Stimulated activated memory B cell treated with anti-CD40 and anti-IgM and Interleukin-4, amounts not matched to agents 10 μg/mL and 1 μg/mL and 100 μg/mL, for 72 hours (primary cell): ENCODE measurements around the gene ACADM.
"Not testable (repeated sequence)": the region's sequence is repeated elsewhere in the genome, so short reads cannot be mapped to it uniquely, and the experiment has no call there.

Experiments
- ATAC-seq: fragments of 150-1000 bp; cut with Tn5 transposase; 2 replicates; pipeline ENCODE4 v1.10.0; 2021
- H3K27ac Mint-ChIP-seq: one replicate; pipeline ENCODE4 v1.8.0; 2022; ENCODE audit warnings: mild to moderate bottlenecking, mixed read lengths
- H3K27me3 Mint-ChIP-seq: one replicate; pipeline ENCODE4 v1.8.0; 2022; ENCODE audit warnings: mixed read lengths
- H3K36me3 Mint-ChIP-seq: one replicate; pipeline ENCODE4 v1.8.0; 2022; ENCODE audit warnings: mixed read lengths
- H3K4me1 Mint-ChIP-seq: one replicate; pipeline ENCODE4 v1.8.0; 2022; ENCODE audit warnings: mixed read lengths
- H3K4me3 Mint-ChIP-seq: one replicate; pipeline ENCODE4 v1.8.0; 2022; ENCODE audit warnings: mild to moderate bottlenecking, moderate library complexity, mixed read lengths
- H3K9me3 Mint-ChIP-seq: one replicate; pipeline ENCODE4 v1.8.0; 2022; ENCODE audit warnings: mixed read lengths

Gene ACADM

GRCh38 chr1:75771978-75772377 lies 47.5 kb downstream of the ACADM start:
- Mint-ChIP-seq H3K27me3 (no peaks in the 10 kb centered on the region), H3K27ac (no peak overlapping the region), H3K4me1 (peaks cover 5% of the 10 kb centered on the region), H3K9me3 (no peaks in the 10 kb centered on the region), H3K36me3 (peaks cover 24% of the 10 kb centered on the region), H3K4me3 (no peak overlapping the region)
- ATAC-seq: no peak

DNA sequence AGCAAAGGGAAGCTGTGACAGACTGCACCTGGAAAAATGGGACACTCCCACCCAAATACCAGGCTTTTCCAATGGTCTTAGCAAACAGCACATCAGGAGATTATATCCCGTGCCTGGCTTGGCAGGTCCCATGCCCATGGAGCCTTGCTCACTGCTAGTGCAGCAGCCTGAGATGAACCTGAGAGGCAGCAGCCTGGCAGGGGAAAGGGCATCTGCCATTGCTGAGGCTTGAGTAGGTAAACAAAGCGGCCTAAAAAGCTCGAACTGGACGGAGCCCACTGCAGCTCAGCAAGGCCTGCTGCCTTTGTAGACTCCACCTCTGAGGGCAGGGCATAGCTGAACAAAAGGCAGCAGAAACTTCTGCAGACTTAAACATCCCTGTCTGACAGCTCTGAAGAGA lies 53.3 kb downstream of the ACADM start:
- H3K27ac Mint-ChIP-seq, H3K9me3 Mint-ChIP-seq, ATAC-seq, H3K4me3 Mint-ChIP-seq, H3K27me3 Mint-ChIP-seq: not testable (repeated sequence)
- Mint-ChIP-seq H3K4me1 (peaks cover 32% of the 10 kb centered on the region), H3K36me3 (peaks cover 62% of the 10 kb centered on the region)

DNA sequence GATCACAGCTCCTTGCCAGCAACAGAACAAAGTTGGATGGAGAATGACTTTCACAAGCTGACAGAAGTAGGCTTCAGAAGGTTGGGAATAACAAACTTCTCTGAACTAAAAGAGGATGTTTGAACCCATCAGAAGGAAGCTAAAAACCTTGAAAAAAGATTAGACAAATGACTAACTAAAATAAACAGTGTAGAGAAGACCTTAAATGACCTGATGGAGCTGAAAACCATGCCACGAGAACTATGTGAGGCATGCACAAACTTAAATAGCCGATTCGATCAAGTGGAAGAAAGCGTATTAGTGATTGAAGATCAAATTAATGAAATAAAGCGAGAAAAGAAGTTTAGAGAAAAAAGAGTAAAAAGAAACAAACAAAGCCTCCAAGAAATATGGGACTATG lies 54.2 kb downstream of the ACADM start:
- peak overlapping the region; percentile 9 for H3K27ac Mint-ChIP-seq
- peaks cover 61% of the 10 kb centered on the region for H3K36me3 Mint-ChIP-seq
- ATAC-seq, H3K9me3 Mint-ChIP-seq, H3K4me3 Mint-ChIP-seq, H3K27me3 Mint-ChIP-seq: not testable (repeated sequence)
- peaks cover 32% of the 10 kb centered on the region for H3K4me1 Mint-ChIP-seq

GRCh38 chr1:75780183-75780582 lies 55.7 kb downstream of the ACADM start:
- not testable (repeated sequence) for H3K27me3 Mint-ChIP-seq, ATAC-seq, H3K4me3 Mint-ChIP-seq, H3K9me3 Mint-ChIP-seq, H3K27ac Mint-ChIP-seq
- H3K36me3 Mint-ChIP-seq: peaks cover 47% of the 10 kb centered on the region
- H3K4me1 Mint-ChIP-seq: peaks cover 34% of the 10 kb centered on the region

GRCh38 chr1:75783920-75784319 lies 59.4 kb downstream of the ACADM start:
- not testable (repeated sequence) for H3K27me3 Mint-ChIP-seq, ATAC-seq, H3K9me3 Mint-ChIP-seq
- H3K4me3 Mint-ChIP-seq: peak overlapping the region; percentile 99
- H3K27ac Mint-ChIP-seq: peak overlapping the region; percentile 99
- peaks cover 59% of the 10 kb centered on the region for H3K4me1 Mint-ChIP-seq
- H3K36me3 Mint-ChIP-seq: peaks cover 45% of the 10 kb centered on the region

DNA sequence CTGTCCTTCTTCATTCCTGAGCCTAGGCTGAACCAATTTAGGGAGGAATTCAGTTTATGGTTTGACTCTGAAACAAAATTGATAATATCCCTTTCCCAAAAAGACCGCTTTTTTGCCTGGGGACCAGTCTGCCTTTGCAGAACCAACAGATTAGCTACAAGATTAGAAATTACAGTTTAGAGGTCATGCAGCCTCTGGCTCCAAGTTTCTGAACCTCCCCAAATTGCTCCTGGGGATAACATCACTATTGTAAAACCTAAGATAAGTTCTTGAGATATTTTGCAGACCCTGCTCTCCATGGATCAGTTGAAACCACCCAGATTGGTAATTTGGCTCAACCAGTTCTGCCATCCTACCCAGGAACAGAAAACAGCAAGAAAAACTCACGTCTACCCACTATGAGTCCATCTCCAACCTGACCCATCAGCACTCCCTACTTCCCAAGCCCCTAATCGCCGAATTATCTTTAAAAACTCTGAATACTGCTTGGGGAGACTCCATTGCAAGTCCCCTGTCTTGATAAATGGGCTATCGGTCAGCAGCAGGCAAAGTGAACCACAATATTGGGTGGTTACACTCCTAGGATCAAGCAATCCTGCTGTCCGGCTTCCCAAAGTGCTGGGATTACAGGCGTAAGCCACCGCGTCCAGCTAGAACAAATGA lies 60.9 kb downstream of the ACADM start:
- H3K27me3 Mint-ChIP-seq: no peaks in the 10 kb centered on the region
- H3K4me1 Mint-ChIP-seq: peaks cover 62% of the 10 kb centered on the region
- H3K4me3 Mint-ChIP-seq: peak overlapping the region; percentile 99
- H3K9me3 Mint-ChIP-seq: no peaks in the 10 kb centered on the region
- H3K27ac Mint-ChIP-seq: peak overlapping the region; percentile 99
- H3K36me3 Mint-ChIP-seq: peaks cover 46% of the 10 kb centered on the region
- ATAC-seq: peak; percentile 2

DNA sequence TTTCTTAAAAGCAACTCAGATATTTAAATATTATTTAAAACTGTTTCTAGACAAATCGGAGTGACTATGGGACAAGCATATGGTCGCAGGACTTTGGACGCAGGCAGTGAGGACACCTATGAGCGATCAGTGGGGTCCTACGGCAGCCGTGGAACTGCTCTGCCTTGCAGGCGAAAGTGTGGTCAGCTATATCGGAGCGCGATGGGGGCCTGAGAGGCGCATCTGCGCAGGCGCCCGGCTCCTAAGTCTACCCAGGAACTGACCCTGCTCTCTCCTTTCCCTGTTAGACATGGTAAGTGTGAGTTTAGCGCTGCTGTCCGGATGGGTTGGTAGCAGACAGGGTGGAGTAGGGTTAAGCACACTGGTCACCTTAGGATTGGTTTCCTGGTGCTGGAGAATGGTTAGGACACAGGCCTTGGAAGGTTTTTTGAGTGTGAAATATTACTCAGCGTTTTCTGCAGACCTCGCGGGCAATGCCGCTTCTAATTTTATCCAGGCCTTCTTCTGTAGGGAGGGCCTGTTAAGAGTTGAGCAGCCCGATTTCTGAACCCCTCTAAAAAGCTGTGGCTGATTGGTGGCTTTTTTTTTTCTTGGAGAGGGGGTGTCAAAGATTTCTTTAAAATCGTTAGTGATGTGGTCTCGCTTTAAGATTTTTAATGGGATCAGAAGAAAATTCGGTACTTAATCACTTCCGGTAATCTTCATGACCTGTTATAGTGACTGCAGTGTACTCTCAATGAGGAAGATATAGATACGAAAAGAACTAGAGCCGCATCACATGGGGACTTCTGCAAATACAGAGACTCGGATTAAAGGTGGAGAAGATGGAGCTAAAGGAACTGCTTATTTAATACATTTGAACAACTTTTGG lies 61.7 kb downstream of the ACADM start, which contains the start of gene RABGGTB:
Gene RABGGTB, plus strand, starts transcription at position 274 of the 871 bp plus-strand sequence. Its CDS starts 16 bp downstream, at position 290.
- peak within 1 kb of the TSS; percentile 99 for H3K4me3 Mint-ChIP-seq
- peaks cover 50% of the 10 kb centered on the region for H3K36me3 Mint-ChIP-seq
- H3K27ac Mint-ChIP-seq: peak within 1 kb of the TSS; percentile 99
- H3K27me3 Mint-ChIP-seq: no peaks in the 10 kb centered on the region
- peaks cover 65% of the 10 kb centered on the region for H3K4me1 Mint-ChIP-seq
- ATAC-seq: peak; percentile 92
- no peaks in the 10 kb centered on the region for H3K9me3 Mint-ChIP-seq

GRCh38 chr1:75786901-75787493 lies 62.5 kb downstream of the ACADM start:
- Mint-ChIP-seq H3K36me3 (peaks cover 58% of the 10 kb centered on the region), H3K27ac (peak overlapping the region; percentile 99), H3K9me3 (no peaks in the 10 kb centered on the region), H3K27me3 (no peaks in the 10 kb centered on the region), H3K4me1 (peaks cover 66% of the 10 kb centered on the region), H3K4me3 (peak overlapping the region; percentile 99)
- ATAC-seq: no peak

DNA sequence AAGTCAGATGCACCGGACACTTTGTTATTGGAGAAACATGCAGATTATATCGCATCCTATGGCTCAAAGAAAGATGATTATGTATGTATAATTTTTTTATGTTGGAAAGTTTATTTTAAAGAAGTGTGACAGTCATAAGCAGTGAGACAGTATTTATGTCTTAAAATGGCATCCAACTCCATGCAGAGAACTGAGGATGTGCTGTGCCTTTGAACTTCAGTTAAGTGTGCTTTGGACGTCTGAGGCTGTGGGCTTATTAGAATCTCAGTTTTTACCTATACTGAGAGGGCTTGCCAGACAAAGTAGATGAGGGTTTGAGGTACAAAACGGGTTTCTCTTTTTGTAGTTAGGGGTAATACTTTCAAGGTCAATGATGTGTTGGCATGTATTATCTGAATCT lies 63.0 kb downstream of the ACADM start:
- no peak for ATAC-seq
- no peaks in the 10 kb centered on the region for H3K27me3 Mint-ChIP-seq
- peaks cover 66% of the 10 kb centered on the region for H3K4me1 Mint-ChIP-seq
- peaks cover 63% of the 10 kb centered on the region for H3K36me3 Mint-ChIP-seq
- peak overlapping the region; percentile 99 for H3K4me3 Mint-ChIP-seq
- peak overlapping the region; percentile 99 for H3K27ac Mint-ChIP-seq
- H3K9me3 Mint-ChIP-seq: no peaks in the 10 kb centered on the region

GRCh38 chr1:75789988-75790387 lies 65.5 kb downstream of the ACADM start:
- Mint-ChIP-seq H3K27me3 (no peaks in the 10 kb centered on the region), H3K36me3 (peaks cover 83% of the 10 kb centered on the region), H3K27ac (peak overlapping the region; percentile 99), H3K4me1 (peaks cover 60% of the 10 kb centered on the region), H3K9me3 (no peaks in the 10 kb centered on the region), H3K4me3 (peak overlapping the region; percentile 99)
- no peak for ATAC-seq

- ATAC-seq: no peak
- H3K27me3 Mint-ChIP-seq: no peaks in the 10 kb centered on the region
- H3K27ac Mint-ChIP-seq: peak overlapping the region; percentile 99
- H3K4me1 Mint-ChIP-seq: peaks cover 57% of the 10 kb centered on the region
- H3K4me3 Mint-ChIP-seq: peak overlapping the region; percentile 99
- H3K36me3 Mint-ChIP-seq: peaks cover 88% of the 10 kb centered on the region
- no peaks in the 10 kb centered on the region for H3K9me3 Mint-ChIP-seq
Observed at GRCh38 chr1:75791022-75791421, 66.5 kb downstream of the ACADM start.

DNA sequence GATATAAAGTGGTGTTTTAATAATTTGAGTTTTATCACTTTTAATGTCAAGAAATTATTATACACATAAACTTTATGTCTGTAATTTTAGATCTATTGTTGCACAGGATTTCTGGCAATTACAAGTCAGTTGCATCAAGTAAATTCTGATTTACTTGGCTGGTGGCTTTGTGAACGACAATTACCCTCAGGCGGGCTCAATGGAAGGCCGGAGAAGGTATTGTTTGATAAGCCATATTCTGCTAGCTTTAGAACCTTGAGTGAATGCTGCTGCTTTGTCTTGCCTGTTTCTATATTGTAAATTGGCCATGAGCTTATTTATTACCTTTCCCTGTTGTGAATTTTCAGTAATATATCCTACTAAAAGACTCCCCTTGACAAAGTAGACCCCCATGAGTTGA lies 67.6 kb downstream of the ACADM start:
- H3K27ac Mint-ChIP-seq: no peak overlapping the region
- peaks cover 58% of the 10 kb centered on the region for H3K4me1 Mint-ChIP-seq
- no peak overlapping the region for H3K4me3 Mint-ChIP-seq

GRCh38 chr1:75794382-75794781 lies 69.9 kb downstream of the ACADM start:
- peaks cover 85% of the 10 kb centered on the region for H3K36me3 Mint-ChIP-seq

More for the DNA sequence above, 67.6 kb downstream of the ACADM start:
- H3K27me3 Mint-ChIP-seq: no peaks in the 10 kb centered on the region
- peaks cover 88% of the 10 kb centered on the region for H3K36me3 Mint-ChIP-seq
- no peak for ATAC-seq
- H3K9me3 Mint-ChIP-seq: no peaks in the 10 kb centered on the region

GRCh38 chr1:75795703-75796193 lies 71.2 kb downstream of the ACADM start:
- Mint-ChIP-seq H3K27ac (no peak overlapping the region), H3K4me1 (peaks cover 26% of the 10 kb centered on the region), H3K9me3 (no peaks in the 10 kb centered on the region), H3K27me3 (no peaks in the 10 kb centered on the region), H3K4me3 (no peak overlapping the region), H3K36me3 (peaks cover 71% of the 10 kb centered on the region)
- ATAC-seq: no peak

More at GRCh38 chr1:75794382-75794781, 69.9 kb downstream of the ACADM start:
- ATAC-seq: no peak
- no peak overlapping the region for H3K27ac Mint-ChIP-seq
- peaks cover 40% of the 10 kb centered on the region for H3K4me1 Mint-ChIP-seq
- H3K4me3 Mint-ChIP-seq: no peak overlapping the region
- no peaks in the 10 kb centered on the region for H3K9me3 Mint-ChIP-seq
- H3K27me3 Mint-ChIP-seq: no peaks in the 10 kb centered on the region
